Measurements from ENCODE around the gene CERS6.

DNA sequence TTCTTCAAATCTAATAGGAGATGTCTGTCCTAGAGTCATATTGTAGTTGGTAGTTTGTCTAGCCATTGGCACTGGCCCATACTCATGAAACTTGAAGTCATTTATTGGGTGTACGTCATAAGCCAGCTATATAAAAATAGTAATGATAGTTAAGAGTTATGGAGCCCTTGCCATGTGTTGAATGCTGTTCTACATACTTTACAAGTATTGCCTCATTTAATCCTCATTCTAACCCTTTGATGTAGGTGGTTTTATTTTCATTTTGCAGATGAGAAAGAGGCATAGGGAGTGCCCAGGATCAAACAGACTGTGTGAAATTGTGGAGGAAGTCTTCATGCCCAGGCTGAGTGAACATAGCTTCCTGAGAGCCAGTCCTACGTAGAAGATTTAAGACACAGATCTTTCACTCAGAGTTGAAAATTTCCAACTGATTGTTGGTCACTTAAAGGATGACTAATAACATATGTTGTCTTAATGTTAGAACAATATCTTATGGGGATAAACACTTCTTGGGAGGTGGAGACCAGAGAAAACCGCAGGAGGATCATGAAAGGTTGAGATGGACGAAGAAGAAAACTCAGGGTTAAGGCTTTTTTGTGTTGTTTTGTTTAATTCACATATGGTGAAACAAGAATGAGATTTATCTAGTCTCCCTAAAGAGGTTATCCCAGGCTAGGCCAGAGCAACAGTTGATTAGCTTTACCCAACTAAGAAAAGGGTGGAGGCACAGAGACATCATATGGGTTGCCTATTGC is 156.0 kb downstream of the CERS6 start:
- TF ChIP-seq, protein P1, sequence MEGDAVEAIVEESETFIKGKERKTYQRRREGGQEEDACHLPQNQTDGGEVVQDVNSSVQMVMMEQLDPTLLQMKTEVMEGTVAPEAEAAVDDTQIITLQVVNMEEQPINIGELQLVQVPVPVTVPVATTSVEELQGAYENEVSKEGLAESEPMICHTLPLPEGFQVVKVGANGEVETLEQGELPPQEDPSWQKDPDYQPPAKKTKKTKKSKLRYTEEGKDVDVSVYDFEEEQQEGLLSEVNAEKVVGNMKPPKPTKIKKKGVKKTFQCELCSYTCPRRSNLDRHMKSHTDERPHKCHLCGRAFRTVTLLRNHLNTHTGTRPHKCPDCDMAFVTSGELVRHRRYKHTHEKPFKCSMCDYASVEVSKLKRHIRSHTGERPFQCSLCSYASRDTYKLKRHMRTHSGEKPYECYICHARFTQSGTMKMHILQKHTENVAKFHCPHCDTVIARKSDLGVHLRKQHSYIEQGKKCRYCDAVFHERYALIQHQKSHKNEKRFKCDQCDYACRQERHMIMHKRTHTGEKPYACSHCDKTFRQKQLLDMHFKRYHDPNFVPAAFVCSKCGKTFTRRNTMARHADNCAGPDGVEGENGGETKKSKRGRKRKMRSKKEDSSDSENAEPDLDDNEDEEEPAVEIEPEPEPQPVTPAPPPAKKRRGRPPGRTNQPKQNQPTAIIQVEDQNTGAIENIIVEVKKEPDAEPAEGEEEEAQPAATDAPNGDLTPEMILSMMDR (IDR thresholded peaks at IDR 0.05; ENCODE audit: poor library complexity): no peak
- no peak for TF ChIP-seq EZH2phosphoT487 (IDR thresholded peaks at IDR 0.05; ENCODE audit: low read depth, severe bottlenecking, unreplicated experiment)
